Calu3 (cell line): ENCODE data around the gene CCDC85C. TPM values are rescaled to one million over a fixed set of nuclear protein-coding genes. Genes with fewer than 3 reads are reported as not detected.

Experiments used
- BruUV-seq: library from RNA; stranded (reverse); fragments of 400-500 nt; replicated peaks from 2 replicates; lab custom pipeline; 2021; lab: Mats Ljungman, UMichigan
- CTCF ChIA-PET: fragments of 300-600 bp; sonication (Branson Sonifier 250); formaldehyde crosslinking; loops from one replicate; lab custom pipeline; 2022; ENCODE audit warnings: antibody characterized with exemption; lab: Charles Lee
- DNase-seq: peaks from one replicate; pipeline ENCODE4 v3.0.0; 2022
- H3K27ac Mint-ChIP-seq: one replicate; pipeline ENCODE4 v1.8.0; 2022; ENCODE audit warnings: mixed read lengths; ENCODE audit not compliant: unreplicated experiment
- H3K27me3 Mint-ChIP-seq: one replicate; pipeline ENCODE4 v1.8.0; 2022; ENCODE audit warnings: mixed read lengths; ENCODE audit not compliant: unreplicated experiment
- H3K36me3 Mint-ChIP-seq: one replicate; pipeline ENCODE4 v1.8.0; 2022; ENCODE audit warnings: mild to moderate bottlenecking, moderate library complexity, mixed read lengths; ENCODE audit not compliant: insufficient read depth, unreplicated experiment
- H3K4me1 Mint-ChIP-seq: one replicate; pipeline ENCODE4 v1.8.0; 2022; ENCODE audit warnings: mild to moderate bottlenecking, low read depth, mixed read lengths; ENCODE audit not compliant: unreplicated experiment
- H3K4me3 Mint-ChIP-seq: one replicate; pipeline ENCODE4 v1.8.0; 2022; ENCODE audit warnings: mild to moderate bottlenecking, low read depth, moderate library complexity, mixed read lengths; ENCODE audit not compliant: unreplicated experiment
- H3K9me3 Mint-ChIP-seq: one replicate; pipeline ENCODE4 v1.8.0; 2022; ENCODE audit warnings: low read depth, mixed read lengths; ENCODE audit not compliant: unreplicated experiment
- intact Hi-C: fragments of 100-400 bp; cut with micrococcal nuclease; formaldehyde crosslinking; loops from one replicate; pipeline ENCODE4 v1.10.0; 2022; ENCODE audit not compliant: unreplicated experiment
- total RNA-seq: library from RNA; stranded (reverse); gene quantifications from 2 replicates; pipeline ENCODE4 v1.2.3, GENCODE V29; 2022
- TF ChIP-seq, protein P1 (sequence below): fragments of 200-600 bp; IDR thresholded peaks from one replicate; pipeline ENCODE4 v1.8.0; 2022; ENCODE audit warnings: antibody characterized with exemption; ENCODE audit not compliant: unreplicated experiment

Gene CCDC85C
- total RNA-seq, 1 experiment from 2014 or later = 45.1 TPM

DNA sequence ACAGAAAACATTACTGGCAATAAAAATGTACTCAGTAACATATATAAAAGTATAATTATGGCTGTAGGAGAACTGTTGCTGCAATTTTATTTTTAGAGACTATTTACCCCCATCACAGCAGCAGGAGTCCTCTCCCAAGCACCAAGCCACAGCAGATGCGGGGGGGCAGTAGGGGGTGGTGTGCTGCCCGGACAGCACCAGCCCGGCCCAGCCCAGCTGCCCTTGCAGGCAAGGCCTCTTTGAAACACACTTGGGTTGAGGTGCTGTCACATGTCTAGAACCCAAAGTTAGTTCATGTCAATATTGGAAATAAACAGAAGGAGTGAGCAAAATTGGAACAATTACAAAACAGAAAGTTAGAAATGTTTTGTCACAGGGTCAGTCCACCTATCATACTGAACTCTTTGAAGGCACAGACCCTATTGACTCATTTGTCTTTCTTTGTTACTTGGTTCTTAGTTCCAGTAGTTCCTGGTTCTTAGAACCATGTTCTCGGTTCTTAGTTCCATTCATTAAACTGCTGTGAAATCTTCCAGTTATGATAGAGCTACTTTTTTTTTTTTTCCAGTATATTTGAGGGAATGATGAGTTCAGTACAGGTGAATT is 100.1 kb downstream of the CCDC85C start:
- Mint-ChIP-seq H3K4me1 (no peaks in the 10 kb centered on the region), H3K27me3 (no peaks in the 10 kb centered on the region), H3K27ac (no peak overlapping the region), H3K36me3 (peaks cover 52% of the 10 kb centered on the region), H3K9me3 (no peaks in the 10 kb centered on the region), H3K4me3 (no peak overlapping the region)
- CTCF ChIA-PET = interaction anchor here (0.6 kb wide), 1 partner anchor 76 kb away, joined by 3 read pairs; no protein-coding TSS in a partner anchor
- DNase-seq = no peak
- BruUV-seq = no TSS peak
- TF ChIP-seq, protein P1, sequence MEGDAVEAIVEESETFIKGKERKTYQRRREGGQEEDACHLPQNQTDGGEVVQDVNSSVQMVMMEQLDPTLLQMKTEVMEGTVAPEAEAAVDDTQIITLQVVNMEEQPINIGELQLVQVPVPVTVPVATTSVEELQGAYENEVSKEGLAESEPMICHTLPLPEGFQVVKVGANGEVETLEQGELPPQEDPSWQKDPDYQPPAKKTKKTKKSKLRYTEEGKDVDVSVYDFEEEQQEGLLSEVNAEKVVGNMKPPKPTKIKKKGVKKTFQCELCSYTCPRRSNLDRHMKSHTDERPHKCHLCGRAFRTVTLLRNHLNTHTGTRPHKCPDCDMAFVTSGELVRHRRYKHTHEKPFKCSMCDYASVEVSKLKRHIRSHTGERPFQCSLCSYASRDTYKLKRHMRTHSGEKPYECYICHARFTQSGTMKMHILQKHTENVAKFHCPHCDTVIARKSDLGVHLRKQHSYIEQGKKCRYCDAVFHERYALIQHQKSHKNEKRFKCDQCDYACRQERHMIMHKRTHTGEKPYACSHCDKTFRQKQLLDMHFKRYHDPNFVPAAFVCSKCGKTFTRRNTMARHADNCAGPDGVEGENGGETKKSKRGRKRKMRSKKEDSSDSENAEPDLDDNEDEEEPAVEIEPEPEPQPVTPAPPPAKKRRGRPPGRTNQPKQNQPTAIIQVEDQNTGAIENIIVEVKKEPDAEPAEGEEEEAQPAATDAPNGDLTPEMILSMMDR = no peak
- intact Hi-C loops = no loop called here

DNA sequence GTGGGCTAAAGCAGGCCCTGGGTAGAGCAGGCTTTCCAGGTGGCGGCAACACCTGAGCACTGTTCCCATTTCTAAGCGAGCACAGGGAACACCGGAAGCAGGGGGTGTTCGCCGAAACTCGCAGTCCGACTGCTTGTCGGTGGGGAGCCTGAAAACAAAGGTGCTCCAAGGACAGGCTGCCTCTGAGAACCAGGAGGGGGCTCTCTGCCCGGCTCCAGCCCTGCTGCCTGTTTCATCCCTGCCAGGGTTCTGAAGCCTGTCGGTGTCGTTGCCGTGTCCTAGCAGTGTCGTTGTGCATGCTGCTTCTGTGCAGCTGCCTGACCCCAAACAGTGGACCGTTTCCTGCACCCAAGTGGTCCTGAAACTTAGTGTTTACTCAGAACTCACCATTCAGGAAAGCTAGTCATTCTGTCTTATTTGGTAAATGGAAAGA is 101.0 kb downstream of the CCDC85C start:
- TF ChIP-seq, protein P1 = no peak
- BruUV-seq = no TSS peak
- intact Hi-C loops = no loop called here
- no peak overlapping the region for H3K27ac Mint-ChIP-seq
- no peaks in the 10 kb centered on the region for H3K9me3 Mint-ChIP-seq
- peaks cover 55% of the 10 kb centered on the region for H3K36me3 Mint-ChIP-seq
- H3K27me3 Mint-ChIP-seq = no peaks in the 10 kb centered on the region
- no peaks in the 10 kb centered on the region for H3K4me1 Mint-ChIP-seq
- CTCF ChIA-PET = no interaction called here
- DNase-seq = no peak
- no peak overlapping the region for H3K4me3 Mint-ChIP-seq

DNA sequence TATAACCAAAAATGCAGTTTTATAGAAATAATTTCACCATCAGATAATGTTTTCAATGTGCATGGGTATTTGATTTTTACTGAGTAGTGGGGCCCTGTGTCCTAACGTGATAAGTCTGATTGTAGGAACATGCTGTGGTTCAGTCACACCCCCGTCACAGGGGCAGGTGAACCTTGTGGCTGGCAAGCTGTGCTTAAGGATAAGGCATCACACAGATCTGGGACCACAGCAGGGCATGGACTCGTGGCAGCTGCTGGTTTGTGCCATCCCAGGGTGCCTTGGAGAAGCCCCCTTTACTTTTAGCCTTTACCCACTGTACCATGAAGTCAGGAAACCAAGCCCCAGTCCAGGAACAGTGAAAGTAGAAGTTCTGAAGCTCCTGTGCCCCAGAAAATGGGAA is 106.1 kb downstream of the CCDC85C start:
- Mint-ChIP-seq H3K27ac (no peak overlapping the region), H3K9me3 (no peaks in the 10 kb centered on the region), H3K4me3 (no peak overlapping the region), H3K27me3 (no peaks in the 10 kb centered on the region), H3K36me3 (peaks cover 46% of the 10 kb centered on the region), H3K4me1 (no peaks in the 10 kb centered on the region)
- no peak for DNase-seq
- CTCF ChIA-PET = interaction anchor here (1.2 kb wide), 1 partner anchor 11 kb away, joined by 3 read pairs; no protein-coding TSS in a partner anchor
- TF ChIP-seq, protein P1 = no peak
- intact Hi-C loops = no loop called here
- BruUV-seq = no TSS peak

DNA sequence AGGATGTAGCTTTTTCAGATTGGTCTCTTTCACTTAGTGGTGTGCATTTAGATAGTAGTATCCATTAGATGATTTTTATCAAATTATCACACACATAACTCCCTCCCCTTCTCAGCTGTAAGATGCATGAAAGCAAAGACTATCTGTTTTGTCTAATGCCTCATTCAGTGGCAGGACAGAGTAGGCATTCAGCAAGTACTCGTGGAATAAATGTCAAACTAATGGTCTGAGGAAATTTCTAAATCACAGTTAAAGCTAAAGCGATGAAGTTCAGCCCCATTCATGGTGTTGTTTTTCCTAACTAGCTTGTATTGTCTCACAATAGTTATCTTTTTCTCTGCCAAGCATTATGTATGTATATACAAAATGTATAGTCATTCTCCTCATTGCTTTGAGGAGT is 106.7 kb downstream of the CCDC85C start:
- H3K9me3 Mint-ChIP-seq = no peaks in the 10 kb centered on the region
- peaks cover 41% of the 10 kb centered on the region for H3K36me3 Mint-ChIP-seq
- H3K4me1 Mint-ChIP-seq = no peaks in the 10 kb centered on the region
- H3K4me3 Mint-ChIP-seq = no peak overlapping the region
- DNase-seq = no peak
- no TSS peak for BruUV-seq
- intact Hi-C loops = no loop called here
- CTCF ChIA-PET = no interaction called here
- no peaks in the 10 kb centered on the region for H3K27me3 Mint-ChIP-seq
- H3K27ac Mint-ChIP-seq = no peak overlapping the region
- TF ChIP-seq, protein P1 = no peak
